ENCODE results near the gene HOATZ. TPM values are rescaled to one million over a fixed set of nuclear protein-coding genes. Genes with fewer than 3 reads are reported as not detected.
A peak's percentile ranks its signal among the peaks of the same experiment; 100 is the strongest.

Gene HOATZ
- total and polyA plus RNA-seq, 8 donors: 0.18 TPM; not detected in 7

- H3K9me3 ChIP-seq: no peaks in the 10 kb centered on the region
- no peak for TF ChIP-seq POLR2AphosphoS5 (IDR thresholded peaks at IDR 0.05)
- no peak for TF ChIP-seq EP300 (IDR thresholded peaks at IDR 0.05)
- TF ChIP-seq CTCF (IDR thresholded peaks at IDR 0.05): no peak
- no peak for TF ChIP-seq POLR2A (IDR thresholded peaks at IDR 0.05)
- H3K36me3 ChIP-seq: no peaks in the 10 kb centered on the region
- H3K4me1 ChIP-seq: peaks cover 7 to 26% (median 19%) of the 10 kb centered on the region in 4 donors
- no peak overlapping the region for H3K4me3 ChIP-seq
- DNase-seq: no peak
- 86 to 97% (median 96%) methylated on average over 1 of the region's 1 CpG for WGBS, 5 donors
- intact Hi-C loops (cut with DNase I; ENCODE audit: low total_unique reads): no loop called here
- no peak overlapping the region for H3K27ac ChIP-seq
- H3K27me3 ChIP-seq: peaks cover 12 to 55% (median 31%) of the 10 kb centered on the region in 3 donors
These were observed 4.3 kb upstream of the HOATZ start for GRCh38 chr11:111510311-111510710.

DNA sequence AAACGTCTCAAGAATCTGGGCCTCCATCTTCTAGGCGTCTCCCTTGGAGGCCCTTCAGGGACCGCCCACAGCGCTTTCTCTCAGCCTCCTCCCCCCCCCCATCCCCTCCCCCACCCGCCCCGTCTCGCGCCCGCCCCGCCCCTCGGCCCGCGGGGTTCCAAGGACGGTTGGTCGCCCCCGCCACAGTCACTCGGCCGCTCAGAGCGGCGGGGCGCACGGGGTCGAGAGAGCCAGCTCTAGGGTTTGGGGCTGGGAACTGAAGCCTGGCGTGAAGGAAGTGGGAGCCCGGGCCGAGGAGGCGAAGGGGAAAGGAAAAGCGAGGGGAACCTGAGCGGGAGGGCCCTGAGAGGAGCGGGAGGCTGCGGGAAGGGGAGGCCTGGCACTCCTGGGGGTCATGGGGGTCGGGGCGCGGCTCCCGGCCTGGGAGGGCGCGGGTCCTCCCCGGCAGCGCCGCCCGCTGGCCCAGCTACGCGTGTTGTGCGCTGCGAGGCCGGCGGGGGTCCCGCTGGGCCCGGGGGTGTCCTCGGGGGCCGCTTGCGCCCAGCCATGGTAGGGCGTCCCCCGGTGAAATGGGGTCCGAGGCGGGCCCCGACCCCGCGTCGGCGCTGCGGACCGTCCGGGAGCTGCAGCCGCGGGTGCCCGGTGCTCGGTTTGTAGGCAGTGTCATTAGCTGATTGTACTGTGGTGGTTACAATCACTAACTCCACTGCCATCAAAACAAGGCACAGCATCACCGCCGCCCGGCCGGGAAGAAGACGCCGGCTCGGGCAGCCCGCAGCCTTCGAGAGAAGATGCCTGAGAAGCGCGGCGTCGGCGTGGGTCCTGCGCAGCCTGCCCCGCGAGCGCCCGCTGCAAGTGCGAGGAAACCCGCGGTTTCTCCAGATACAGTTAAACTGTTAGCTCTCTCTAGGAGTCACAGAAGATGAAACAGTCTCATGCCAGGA lies 2.0 kb upstream of the HOATZ start, which contains the start of gene BTG4:
TSS of gene BTG4 (minus strand) at position 91 of the 944 bp plus-strand sequence. CDS start 13,610 bp downstream, outside the sequence.
- H3K4me1 ChIP-seq: peaks cover 7 to 26% (median 19%) of the 10 kb centered on the region in 4 donors
- intact Hi-C loops (cut with DNase I; ENCODE audit: low total_unique reads): no loop called here
- WGBS, 5 donors: 4 to 9% (median 4%) methylated on average over 75 to 90 of the region's 90 CpGs
- H3K4me3 ChIP-seq: peak within 1 kb of the TSS; percentile 45 to 57 (median 50)
- DNase-seq: peak in 1 of 2 donors; percentile 49
- H3K27me3 ChIP-seq: peaks cover 12 to 55% (median 31%) of the 10 kb centered on the region in 3 donors
- no peaks in the 10 kb centered on the region for H3K9me3 ChIP-seq
- no peaks in the 10 kb centered on the region for H3K36me3 ChIP-seq
- H3K27ac ChIP-seq: peak within 1 kb of the TSS in 1 of 5 donors; percentile 18
- TF ChIP-seq POLR2AphosphoS5 (IDR thresholded peaks at IDR 0.05) (no peak), EP300 (IDR thresholded peaks at IDR 0.05) (no peak), CTCF (IDR thresholded peaks at IDR 0.05) (no peak), POLR2A (IDR thresholded peaks at IDR 0.05) (no peak)

GRCh38 chr11:111513240-111513605 lies 1.4 kb upstream of the HOATZ start:
- Histone ChIP-seq H3K9me3 (no peaks in the 10 kb centered on the region), H3K36me3 (no peaks in the 10 kb centered on the region), H3K27ac (no peak overlapping the region), H3K27me3 (peaks cover 12 to 55% (median 31%) of the 10 kb centered on the region in 3 donors), H3K4me3 (peak overlapping the region in 2 of 4 donors; percentile 45 to 54), H3K4me1 (peaks cover 7 to 26% (median 19%) of the 10 kb centered on the region in 4 donors)
- DNase-seq: no peak
- TF ChIP-seq EP300 (IDR thresholded peaks at IDR 0.05): no peak
- TF ChIP-seq POLR2AphosphoS5 (IDR thresholded peaks at IDR 0.05): no peak
- no peak for TF ChIP-seq POLR2A (IDR thresholded peaks at IDR 0.05)
- no peak for TF ChIP-seq CTCF (IDR thresholded peaks at IDR 0.05)
- 30 to 46% (median 39%) methylated on average over 6 of the region's 6 CpGs for whole genome bisulfite sequencing, 5 donors
- intact Hi-C loops (cut with DNase I; ENCODE audit: low total_unique reads): no loop called here

DNA sequence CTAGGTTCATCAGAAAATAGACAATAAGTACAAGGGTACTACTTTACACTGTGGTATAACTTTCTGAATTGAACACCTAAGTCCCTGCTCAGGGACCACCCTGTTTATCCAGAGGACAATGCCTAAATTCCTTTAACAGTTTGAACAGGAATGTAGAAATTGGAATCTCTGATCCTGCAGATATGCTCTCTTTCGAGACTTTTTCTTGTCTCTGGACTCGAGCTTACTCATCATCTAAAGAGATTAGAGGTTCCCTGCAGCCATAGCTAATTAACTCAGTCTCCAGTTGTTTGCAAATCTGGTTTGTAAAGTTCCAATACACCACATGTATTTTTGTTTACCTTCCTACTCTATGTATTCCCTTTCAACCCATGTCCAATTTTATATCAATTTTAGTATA lies 1.0 kb downstream of the HOATZ start:
- H3K4me3 ChIP-seq: no peak overlapping the region
- intact Hi-C loops (cut with DNase I; ENCODE audit: low total_unique reads): no loop called here
- peaks cover 12 to 44% (median 31%) of the 10 kb centered on the region in 3 donors for H3K27me3 ChIP-seq
- peaks cover 7 to 26% (median 19%) of the 10 kb centered on the region in 4 donors for H3K4me1 ChIP-seq
- H3K9me3 ChIP-seq: no peaks in the 10 kb centered on the region
- TF ChIP-seq EP300 (IDR thresholded peaks at IDR 0.05): no peak
- no peak for TF ChIP-seq POLR2A (IDR thresholded peaks at IDR 0.05)
- TF ChIP-seq CTCF (IDR thresholded peaks at IDR 0.05): no peak
- TF ChIP-seq POLR2AphosphoS5 (IDR thresholded peaks at IDR 0.05): no peak
- WGBS, 5 donors: 49 to 84% (median 61%) methylated on average over 2 of the region's 2 CpGs
- no peak for DNase-seq
- no peak overlapping the region for H3K27ac ChIP-seq
- H3K36me3 ChIP-seq: no peaks in the 10 kb centered on the region
